Ishikawa (cell line): ENCODE measurements around the gene C2orf92.
A peak's percentile ranks its signal among the peaks of the same experiment; 100 is the strongest.

Experiments
- CEBPB ChIP-seq: IDR thresholded peaks from 2 replicates; pipeline ENCODE4 v1.6.1; 2012
- CREB1 ChIP-seq: IDR thresholded peaks from 2 replicates; pipeline ENCODE4 v1.6.1; 2012; ENCODE audit warnings: low read depth
- EGR1 ChIP-seq: IDR thresholded peaks from 2 replicates; pipeline ENCODE4 v1.6.1; 2012
- EP300 ChIP-seq: IDR thresholded peaks from 2 replicates; pipeline ENCODE4 v1.6.1; 2012; ENCODE audit warnings: borderline replicate concordance
- FOXM1 ChIP-seq: IDR thresholded peaks from 2 replicates; pipeline ENCODE4 v1.6.1; 2012; ENCODE audit warnings: low read depth, borderline replicate concordance
- NFIC ChIP-seq: IDR thresholded peaks from 2 replicates; pipeline ENCODE4 v1.6.1; 2012
- RAD21 ChIP-seq: IDR thresholded peaks from 2 replicates; pipeline ENCODE4 v1.6.1; 2012; ENCODE audit warnings: low read depth
- TAF1 ChIP-seq: IDR thresholded peaks from 2 replicates; pipeline ENCODE4 v1.6.1; 2012; ENCODE audit warnings: low read depth, mild to moderate bottlenecking
- TCF12 ChIP-seq: IDR thresholded peaks from 2 replicates; pipeline ENCODE4 v1.6.1; 2012; ENCODE audit warnings: low read depth
- TEAD4 ChIP-seq: IDR thresholded peaks from 2 replicates; pipeline ENCODE4 v1.6.1; 2012
- USF1 ChIP-seq: IDR thresholded peaks from 2 replicates; pipeline ENCODE4 v1.6.1; 2012
- YY1 ChIP-seq: IDR thresholded peaks from 2 replicates; pipeline ENCODE4 v1.6.1; 2012; ENCODE audit warnings: low read depth
- ZBTB7A ChIP-seq: IDR thresholded peaks from 2 replicates; pipeline ENCODE4 v1.6.1; 2012; ENCODE audit warnings: low read depth
- TF ChIP-seq, protein P1 (sequence below): IDR thresholded peaks from 2 replicates; pipeline ENCODE4 v1.6.1; 2012; ENCODE audit warnings: low read depth, mild to moderate bottlenecking
- TF ChIP-seq, protein P2 (sequence below): IDR thresholded peaks from 2 replicates; pipeline ENCODE4 v1.6.1; 2012

The C2orf92 gene

DNA sequence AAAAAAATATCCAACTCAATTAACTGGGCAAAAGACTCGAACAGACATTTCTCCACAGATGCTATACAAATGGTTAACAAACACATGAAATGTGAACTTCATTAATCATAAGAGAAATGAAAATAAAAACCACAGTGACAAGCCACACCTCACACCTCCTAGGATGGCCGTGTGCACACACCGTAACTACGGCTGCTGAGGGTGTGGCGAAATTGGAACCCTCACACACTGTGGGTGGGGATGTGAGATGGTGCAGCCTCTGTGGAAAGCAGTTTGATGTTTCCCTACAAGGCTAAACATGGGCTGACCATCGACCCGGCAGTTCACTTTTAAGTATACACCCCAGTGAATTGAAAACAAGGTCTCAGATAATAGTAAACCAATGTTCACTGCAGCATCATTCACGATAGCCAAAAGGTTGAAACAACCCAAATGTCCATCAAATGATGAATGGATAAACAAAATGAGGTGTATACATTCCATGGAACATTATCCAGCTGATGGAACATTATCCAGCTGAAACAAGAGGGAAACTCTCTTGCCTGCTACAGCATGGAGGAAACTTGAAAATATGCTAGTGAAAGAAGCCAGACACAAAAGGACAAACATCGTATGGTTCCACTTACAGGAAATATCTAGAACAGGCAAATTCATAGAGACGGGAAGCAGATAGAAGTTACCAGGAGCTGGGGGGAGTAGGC, 76.1 kb downstream of the C2orf92 start:
- TF ChIP-seq CREB1 (no peak), RAD21 (no peak), USF1 (no peak), TCF12 (0 out of 2 replicates have a peak, but pooled peaks have one; percentile 16), NFIC (no peak), ZBTB7A (no peak), FOXM1 (no peak), TAF1 (no peak), TEAD4 (no peak), CEBPB (0 out of 2 replicates have a peak, but pooled peaks have one; percentile 4), EGR1 (no peak), EP300 (no peak)
- TF ChIP-seq, protein P1, sequence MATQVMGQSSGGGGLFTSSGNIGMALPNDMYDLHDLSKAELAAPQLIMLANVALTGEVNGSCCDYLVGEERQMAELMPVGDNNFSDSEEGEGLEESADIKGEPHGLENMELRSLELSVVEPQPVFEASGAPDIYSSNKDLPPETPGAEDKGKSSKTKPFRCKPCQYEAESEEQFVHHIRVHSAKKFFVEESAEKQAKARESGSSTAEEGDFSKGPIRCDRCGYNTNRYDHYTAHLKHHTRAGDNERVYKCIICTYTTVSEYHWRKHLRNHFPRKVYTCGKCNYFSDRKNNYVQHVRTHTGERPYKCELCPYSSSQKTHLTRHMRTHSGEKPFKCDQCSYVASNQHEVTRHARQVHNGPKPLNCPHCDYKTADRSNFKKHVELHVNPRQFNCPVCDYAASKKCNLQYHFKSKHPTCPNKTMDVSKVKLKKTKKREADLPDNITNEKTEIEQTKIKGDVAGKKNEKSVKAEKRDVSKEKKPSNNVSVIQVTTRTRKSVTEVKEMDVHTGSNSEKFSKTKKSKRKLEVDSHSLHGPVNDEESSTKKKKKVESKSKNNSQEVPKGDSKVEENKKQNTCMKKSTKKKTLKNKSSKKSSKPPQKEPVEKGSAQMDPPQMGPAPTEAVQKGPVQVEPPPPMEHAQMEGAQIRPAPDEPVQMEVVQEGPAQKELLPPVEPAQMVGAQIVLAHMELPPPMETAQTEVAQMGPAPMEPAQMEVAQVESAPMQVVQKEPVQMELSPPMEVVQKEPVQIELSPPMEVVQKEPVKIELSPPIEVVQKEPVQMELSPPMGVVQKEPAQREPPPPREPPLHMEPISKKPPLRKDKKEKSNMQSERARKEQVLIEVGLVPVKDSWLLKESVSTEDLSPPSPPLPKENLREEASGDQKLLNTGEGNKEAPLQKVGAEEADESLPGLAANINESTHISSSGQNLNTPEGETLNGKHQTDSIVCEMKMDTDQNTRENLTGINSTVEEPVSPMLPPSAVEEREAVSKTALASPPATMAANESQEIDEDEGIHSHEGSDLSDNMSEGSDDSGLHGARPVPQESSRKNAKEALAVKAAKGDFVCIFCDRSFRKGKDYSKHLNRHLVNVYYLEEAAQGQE = no peak
- TF ChIP-seq, protein P2, sequence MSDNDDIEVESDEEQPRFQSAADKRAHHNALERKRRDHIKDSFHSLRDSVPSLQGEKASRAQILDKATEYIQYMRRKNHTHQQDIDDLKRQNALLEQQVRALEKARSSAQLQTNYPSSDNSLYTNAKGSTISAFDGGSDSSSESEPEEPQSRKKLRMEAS = peak; percentile 54; the same call in 1 of the 2 replicates

GRCh38 chr2:97747285-97747684, 77.8 kb downstream of the C2orf92 start:
- TF ChIP-seq EGR1 = no peak
- TF ChIP-seq, protein P2 = no peak
- no peak for TF ChIP-seq USF1
- TF ChIP-seq RAD21 = no peak
- TF ChIP-seq NFIC = no peak
- no peak for TF ChIP-seq CEBPB
- no peak for TF ChIP-seq EP300
- no peak for TF ChIP-seq ZBTB7A
- no peak for TF ChIP-seq TAF1
- no peak for TF ChIP-seq TEAD4
- TF ChIP-seq FOXM1 = no peak
- no peak for TF ChIP-seq YY1
- no peak for TF ChIP-seq TCF12
- TF ChIP-seq, protein P1 = no peak

DNA sequence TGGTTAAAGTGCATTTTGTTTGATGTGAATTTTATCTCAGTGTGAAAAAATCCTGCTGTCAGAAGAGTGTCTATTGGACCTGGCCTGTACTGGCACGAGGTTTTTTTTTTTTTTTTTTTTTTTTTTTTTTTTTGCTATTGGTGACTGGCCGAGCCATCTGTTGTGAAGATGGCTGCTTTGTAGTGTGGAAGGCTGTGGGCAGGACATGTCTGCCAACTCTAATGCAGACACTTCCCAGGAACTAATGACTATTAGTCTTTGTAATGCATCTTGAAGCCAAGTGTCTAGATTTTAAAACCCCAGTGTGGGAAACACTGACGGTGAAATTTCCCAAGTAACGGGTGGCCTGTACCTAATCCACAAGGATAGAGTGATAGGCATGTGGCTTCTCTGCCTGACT, 78.2 kb downstream of the C2orf92 start:
- TF ChIP-seq TEAD4 = no peak
- no peak for TF ChIP-seq EGR1
- TF ChIP-seq USF1 = no peak
- no peak for TF ChIP-seq YY1
- TF ChIP-seq RAD21 = no peak
- TF ChIP-seq CEBPB = no peak
- no peak for TF ChIP-seq EP300
- TF ChIP-seq, protein P1 = no peak
- TF ChIP-seq ZBTB7A = no peak
- no peak for TF ChIP-seq TCF12
- no peak for TF ChIP-seq NFIC
- TF ChIP-seq, protein P2 = no peak
- TF ChIP-seq FOXM1 = no peak
- TF ChIP-seq TAF1 = no peak
- TF ChIP-seq CREB1 = no peak
